ENCODE measurements around the gene CCNC.

Gene CCNC

GRCh38 chr6:99568103-99568933 lies at the start of gene CCNC:
TSS of gene CCNC (minus strand) at chr6:99568660. CDS start at chr6:99568527, 133 bp downstream.
- peak in 55 of 56 donors; percentile 6 to 89 (median 80) for DNase-seq

- no peak for DNase-seq
Measured at GRCh38 chr6:99617131-99617530, 48.7 kb upstream of the CCNC start.

GRCh38 chr6:99614430-99615186 lies 46.1 kb upstream of the CCNC start:
- DNase-seq, result no peak

GRCh38 chr6:99613705-99614429 lies 45.4 kb upstream of the CCNC start:
- no peak for DNase-seq

GRCh38 chr6:99613409-99613704 lies 44.9 kb upstream of the CCNC start:
- DNase-seq, result peak in 1 of 56 donors; percentile 28

- no peak for DNase-seq
Measured at GRCh38 chr6:99612551-99613408, 44.3 kb upstream of the CCNC start.

- DNase-seq, result no peak
Measured at GRCh38 chr6:99611148-99611547, 42.7 kb upstream of the CCNC start.

GRCh38 chr6:99609905-99610489 lies 41.5 kb upstream of the CCNC start:
- DNase-seq, result no peak

GRCh38 chr6:99608886-99609482 lies 40.5 kb upstream of the CCNC start:
- no peak for DNase-seq

GRCh38 chr6:99608059-99608885 lies 39.8 kb upstream of the CCNC start:
- no peak for DNase-seq

- no peak for DNase-seq
Measured at GRCh38 chr6:99607416-99608036, 39.1 kb upstream of the CCNC start.

GRCh38 chr6:99606656-99607415 lies 38.4 kb upstream of the CCNC start, which contains the start of gene PRDM13:
TSS of gene PRDM13 (plus strand) at chr6:99606833. CDS start at chr6:99607035, 202 bp downstream.
- DNase-seq, result no peak

- no peak for DNase-seq
Measured at GRCh38 chr6:99605911-99606655, 37.6 kb upstream of the CCNC start.

- no peak for DNase-seq
Measured at GRCh38 chr6:99605074-99605734, 36.7 kb upstream of the CCNC start.

GRCh38 chr6:99604166-99605073 lies 36.0 kb upstream of the CCNC start:
- DNase-seq, result no peak

All from amygdala (tissue), 56 donors.